ENCODE results near the gene SGSM2. TPM values are rescaled to one million over a fixed set of nuclear protein-coding genes. Genes with fewer than 3 reads are reported as not detected.

The SGSM2 gene
- total RNA-seq, 2 experiments from 2014 or later = 31.8 to 37.7 TPM

GRCh38 chr17:2398182-2398581 is 60.9 kb downstream of the SGSM2 start:
- POLR2A ChIA-PET = interaction anchor here (1.2 kb wide), 1 partner anchor 18 kb away, joined by 3 read pairs; no protein-coding TSS in a partner anchor
- H3K4me1 Mint-ChIP-seq (ENCODE audit: low read depth) = peaks cover 47% of the 10 kb centered on the region

GRCh38 chr17:2398655-2399571 is 61.6 kb downstream of the SGSM2 start:
- intact Hi-C loops (cut with micrococcal nuclease) = no loop called here
- peak; percentile 13 for ATAC-seq
- ChIA-PET POLR2A (interaction anchor here (1.0 to 6.8 kb wide), 5 partner anchors 7 to 17 kb away, joined by 3 to 61 read pairs (median 5); no protein-coding TSS in a partner anchor), CTCF (interaction anchor here (1.2 to 3.1 kb wide), 3 partner anchors 16 to 17 kb away, joined by 8 to 15 read pairs (median 9); no protein-coding TSS in a partner anchor)
- H3K4me3 Mint-ChIP-seq = peak overlapping the region; percentile 97
- H3K27ac Mint-ChIP-seq = peak overlapping the region; percentile 97
- peaks cover 47% of the 10 kb centered on the region for H3K4me1 Mint-ChIP-seq (ENCODE audit: low read depth)
- H3K27me3 Mint-ChIP-seq = no peaks in the 10 kb centered on the region
- TF ChIP-seq CTCF (IDR thresholded peaks at IDR 0.05) = no peak
- peak; percentile 78 for DNase-seq
- H3K9me3 Mint-ChIP-seq = no peaks in the 10 kb centered on the region
- no peaks in the 10 kb centered on the region for H3K36me3 Mint-ChIP-seq (ENCODE audit: low read depth)

More at GRCh38 chr17:2398182-2398581, 60.9 kb downstream of the SGSM2 start:
- Mint-ChIP-seq H3K27me3 (no peaks in the 10 kb centered on the region), H3K4me3 (peak overlapping the region; percentile 97), H3K9me3 (no peaks in the 10 kb centered on the region), H3K36me3 (ENCODE audit: low read depth) (no peaks in the 10 kb centered on the region), H3K27ac (peak overlapping the region; percentile 97)
- CTCF ChIA-PET = interaction anchor here (1.5 to 3.1 kb wide), 2 partner anchors 16 to 18 kb away, joined by 8 to 15 read pairs; no protein-coding TSS in a partner anchor
- no peak for ATAC-seq
- intact Hi-C loops (cut with micrococcal nuclease) = no loop called here
- no peak for DNase-seq
- TF ChIP-seq CTCF (IDR thresholded peaks at IDR 0.05) = no peak

GRCh38 chr17:2399572-2400473 is 62.5 kb downstream of the SGSM2 start:
- intact Hi-C loops (cut with micrococcal nuclease) = no loop called here
- H3K27ac Mint-ChIP-seq = peak overlapping the region; percentile 97
- DNase-seq (peak; percentile 94), ATAC-seq (peak; percentile 65)
- no peaks in the 10 kb centered on the region for H3K9me3 Mint-ChIP-seq
- H3K36me3 Mint-ChIP-seq (ENCODE audit: low read depth) = no peaks in the 10 kb centered on the region
- H3K4me1 Mint-ChIP-seq (ENCODE audit: low read depth) = peaks cover 42% of the 10 kb centered on the region
- POLR2A ChIA-PET = interaction anchor here (0.7 to 6.8 kb wide), 7 partner anchors 8 to 185 kb away, joined by 3 to 61 read pairs (median 5); partner anchors contain the start of genes METTL16 and TSR1
- no peak for TF ChIP-seq CTCF (IDR thresholded peaks at IDR 0.05)
- no peaks in the 10 kb centered on the region for H3K27me3 Mint-ChIP-seq
- CTCF ChIA-PET = interaction anchor here (1.2 to 5.6 kb wide), 3 partner anchors 16 to 18 kb away, joined by 9 to 46 read pairs (median 15); no protein-coding TSS in a partner anchor
- H3K4me3 Mint-ChIP-seq = peak overlapping the region; percentile 97

GRCh38 chr17:2400474-2400866 is 63.2 kb downstream of the SGSM2 start:
- H3K27me3 Mint-ChIP-seq = no peaks in the 10 kb centered on the region
- POLR2A ChIA-PET = interaction anchor here (0.7 to 6.8 kb wide), 7 partner anchors 9 to 185 kb away, joined by 3 to 61 read pairs (median 5); partner anchors contain the start of genes METTL16 and TSR1
- H3K36me3 Mint-ChIP-seq (ENCODE audit: low read depth) = no peaks in the 10 kb centered on the region
- peak overlapping the region; percentile 95 for H3K27ac Mint-ChIP-seq
- H3K4me1 Mint-ChIP-seq (ENCODE audit: low read depth) = peaks cover 45% of the 10 kb centered on the region
- H3K9me3 Mint-ChIP-seq = no peaks in the 10 kb centered on the region
- peak; percentile 83 for DNase-seq
- CTCF ChIA-PET = interaction anchor here (3.1 to 7.8 kb wide), 3 partner anchors 16 to 18 kb away, joined by 15 to 71 read pairs (median 46); no protein-coding TSS in a partner anchor
- ATAC-seq = peak; percentile 3
- no peak for TF ChIP-seq CTCF (IDR thresholded peaks at IDR 0.05)
- intact Hi-C loops (cut with micrococcal nuclease) = no loop called here
- H3K4me3 Mint-ChIP-seq = peak overlapping the region; percentile 97
